Activated T-cell treated with anti-CD3 and anti-CD28 coated beads for 1 hour (primary cell): Measurements from ENCODE around the gene DIAPH3.

ENCODE experiments used
- DNase-seq: peaks from one replicate; pipeline ENCODE4 v3.0.0-alpha.2; 2020; ENCODE audit warnings: low read depth

Gene DIAPH3

GRCh38 chr13:59863621-59864020, 300.1 kb downstream of the DIAPH3 start:
- no peak for DNase-seq

- DNase-seq: no peak
Observed at GRCh38 chr13:59861676-59862075, 302.1 kb downstream of the DIAPH3 start.

- no peak for DNase-seq
Observed at GRCh38 chr13:59856281-59856810, 307.4 kb downstream of the DIAPH3 start.

- no peak for DNase-seq
Observed at GRCh38 chr13:59846845-59847620, 316.7 kb downstream of the DIAPH3 start.

- DNase-seq: no peak
Observed at GRCh38 chr13:59843040-59843439, 320.7 kb downstream of the DIAPH3 start.

- DNase-seq: no peak
Observed at GRCh38 chr13:59842507-59842906, 321.2 kb downstream of the DIAPH3 start.

- no peak for DNase-seq
Observed at GRCh38 chr13:59839186-59839585, 324.5 kb downstream of the DIAPH3 start.

GRCh38 chr13:59837101-59837500, 326.6 kb downstream of the DIAPH3 start:
- no peak for DNase-seq

- no peak for DNase-seq
Observed at GRCh38 chr13:59835569-59835968, 328.2 kb downstream of the DIAPH3 start.

GRCh38 chr13:59834801-59835200, 328.9 kb downstream of the DIAPH3 start:
- DNase-seq: no peak

- no peak for DNase-seq
Observed at GRCh38 chr13:59829690-59830089, 334.0 kb downstream of the DIAPH3 start.

- DNase-seq: no peak
Observed at GRCh38 chr13:59823486-59823885, 340.2 kb downstream of the DIAPH3 start.

GRCh38 chr13:59809564-59809963, 354.2 kb downstream of the DIAPH3 start:
- DNase-seq: no peak

- DNase-seq: no peak
Observed at GRCh38 chr13:59806801-59807200, 356.9 kb downstream of the DIAPH3 start.

- no peak for DNase-seq
Observed at GRCh38 chr13:59801107-59801880, 362.4 kb downstream of the DIAPH3 start.

GRCh38 chr13:59793107-59793506, 370.6 kb downstream of the DIAPH3 start:
- DNase-seq: no peak

GRCh38 chr13:59790626-59791025, 373.1 kb downstream of the DIAPH3 start:
- no peak for DNase-seq

- no peak for DNase-seq
Observed at GRCh38 chr13:59789558-59789957, 374.2 kb downstream of the DIAPH3 start.

GRCh38 chr13:59787679-59788078, 376.0 kb downstream of the DIAPH3 start:
- no peak for DNase-seq

- DNase-seq: no peak
Observed at GRCh38 chr13:59782696-59783095, 381.0 kb downstream of the DIAPH3 start.

- DNase-seq: no peak
Observed at GRCh38 chr13:59780058-59780457, 383.7 kb downstream of the DIAPH3 start.

- no peak for DNase-seq
Observed at GRCh38 chr13:59776924-59777690, 386.6 kb downstream of the DIAPH3 start.
